GM10266 (cell line): ENCODE results near the gene TSPAN7.

ENCODE experiments used
- DNase-seq: peaks from one replicate; pipeline ENCODE4 v3.0.0; 2012; ENCODE audit errors: extremely low spot score
- CTCF ChIP-seq: IDR thresholded peaks from 2 replicates; pipeline ENCODE4 v1.5.1; 2012; ENCODE audit warnings: mild to moderate bottlenecking, low read depth; ENCODE audit not compliant: control insufficient read depth, insufficient read depth; ENCODE audit errors: missing control alignments

The TSPAN7 gene

DNA sequence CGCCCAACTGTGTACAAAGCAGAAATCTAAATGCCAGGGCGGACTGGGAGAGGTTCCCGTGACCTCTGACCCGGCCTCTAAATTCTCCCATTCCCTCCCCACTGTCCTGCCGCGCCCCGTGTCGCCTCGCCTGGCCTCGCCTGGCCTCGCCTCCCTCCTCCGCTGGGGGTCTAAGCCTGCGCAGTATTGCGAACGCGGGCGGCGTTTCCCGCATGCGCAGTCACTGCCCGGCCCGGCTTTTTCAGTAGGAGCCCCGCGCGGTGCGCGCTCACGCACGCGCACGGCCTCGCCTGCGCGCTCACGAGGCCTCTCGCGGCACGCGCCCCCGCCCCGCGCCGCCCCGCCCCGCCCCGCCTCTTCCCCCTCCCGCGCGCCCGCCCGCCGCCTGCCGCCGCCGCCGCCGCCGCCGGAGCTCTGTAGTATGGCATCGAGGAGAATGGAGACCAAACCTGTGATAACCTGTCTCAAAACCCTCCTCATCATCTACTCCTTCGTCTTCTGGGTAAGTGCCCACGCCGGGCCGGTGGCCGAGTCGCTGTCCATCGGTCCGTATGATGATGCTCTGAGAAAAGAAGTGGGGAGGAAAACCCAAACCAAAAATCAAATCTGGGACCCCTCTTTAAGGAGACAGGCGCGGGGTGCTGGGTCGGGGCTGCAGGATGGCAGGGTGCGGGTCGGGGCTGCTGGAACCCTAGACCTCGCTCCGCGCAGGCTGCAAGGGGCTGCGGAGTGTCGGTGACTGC, at the start of gene TSPAN7:
Gene TSPAN7 (plus strand): TSS at position 417 of the 743 bp plus-strand sequence. CDS start 5 bp downstream, at position 422.
- peak; percentile 74 for DNase-seq
- no peak for TF ChIP-seq CTCF

DNA sequence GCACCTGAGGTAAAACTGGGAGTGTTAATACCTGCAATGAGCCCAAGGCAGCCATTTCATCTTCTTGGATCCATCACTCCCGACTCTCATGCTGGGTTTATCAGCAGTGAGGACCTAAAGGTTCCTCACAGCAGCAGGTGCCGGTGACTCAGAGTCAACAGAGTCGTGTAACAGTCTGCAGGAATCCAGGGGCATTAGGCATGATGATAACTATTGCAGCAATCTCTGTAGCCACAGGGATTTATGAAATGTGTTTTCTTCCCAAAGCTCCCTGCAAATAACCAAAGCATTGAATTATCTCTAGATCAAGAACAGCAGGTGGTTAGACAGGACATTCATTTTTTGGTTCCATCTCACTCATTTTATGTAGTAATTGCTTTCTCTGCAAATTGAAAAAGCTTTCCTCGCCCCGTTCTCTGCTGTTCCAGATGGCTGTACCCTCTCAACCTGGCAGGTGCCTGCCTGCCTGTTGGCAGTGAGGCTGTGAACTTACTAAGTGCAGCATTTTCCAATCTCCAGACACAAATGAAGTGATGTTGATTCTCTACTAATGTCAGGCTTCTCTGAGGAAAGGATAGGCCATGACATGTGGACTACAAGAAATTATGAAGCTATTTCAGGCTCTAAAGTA, 48.1 kb upstream of the TSPAN7 start:
- TF ChIP-seq CTCF, result no peak
- no peak for DNase-seq

GRCh38 chrX:38514016-38514854, 47.1 kb upstream of the TSPAN7 start:
- TF ChIP-seq CTCF, result no peak
- DNase-seq, result no peak

- no peak for TF ChIP-seq CTCF
- no peak for DNase-seq
These were observed 46.1 kb upstream of the TSPAN7 start for GRCh38 chrX:38515291-38515690.

GRCh38 chrX:38516196-38516774, 45.1 kb upstream of the TSPAN7 start:
- DNase-seq, result no peak
- TF ChIP-seq CTCF, result no peak

- no peak for DNase-seq
- no peak for TF ChIP-seq CTCF
These were observed 41.7 kb upstream of the TSPAN7 start for GRCh38 chrX:38519651-38520050.
